Kidney glomerular epithelial cell (primary cell): Measurements from ENCODE around the gene KIAA0825.
"Not testable (repeated sequence)": the region's sequence is repeated elsewhere in the genome, so short reads cannot be mapped to it uniquely, and the experiment has no call there.

Source experiments
- DNase-seq: peaks from one replicate; lab custom pipeline; 2025; lab: John Stamatoyannopoulos, UW

KIAA0825 gene

GRCh38 chr5:94362857-94363256, 255.5 kb downstream of the KIAA0825 start:
- DNase-seq: no peak

- DNase-seq: no peak
Observed at GRCh38 chr5:94361832-94362796, 256.3 kb downstream of the KIAA0825 start.

- DNase-seq: no peak
Observed at GRCh38 chr5:94361161-94361560, 257.2 kb downstream of the KIAA0825 start.

- DNase-seq: no peak
Observed at GRCh38 chr5:94360382-94361130, 257.8 kb downstream of the KIAA0825 start.

- no peak for DNase-seq
Observed at GRCh38 chr5:94359880-94360279, 258.5 kb downstream of the KIAA0825 start.

GRCh38 chr5:94355811-94356210, 262.6 kb downstream of the KIAA0825 start:
- DNase-seq: no peak

- DNase-seq: not testable (repeated sequence)
Observed at GRCh38 chr5:94354837-94355485, 263.4 kb downstream of the KIAA0825 start.

- no peak for DNase-seq
Observed at GRCh38 chr5:94353605-94354004, 264.8 kb downstream of the KIAA0825 start.

- no peak for DNase-seq
Observed at GRCh38 chr5:94347130-94347529, 271.3 kb downstream of the KIAA0825 start.

- DNase-seq: no peak
Observed at GRCh38 chr5:94345257-94345656, 273.1 kb downstream of the KIAA0825 start.

GRCh38 chr5:94337617-94338016, 280.8 kb downstream of the KIAA0825 start:
- DNase-seq: no peak

GRCh38 chr5:94335936-94336335, 282.5 kb downstream of the KIAA0825 start:
- no peak for DNase-seq

- DNase-seq: no peak
Observed at GRCh38 chr5:94329115-94329514, 289.3 kb downstream of the KIAA0825 start.

- DNase-seq: no peak
Observed at GRCh38 chr5:94326586-94326985, 291.8 kb downstream of the KIAA0825 start.

- no peak for DNase-seq
Observed at GRCh38 chr5:94316916-94317838, 301.2 kb downstream of the KIAA0825 start.

- no peak for DNase-seq
Observed at GRCh38 chr5:94314460-94315131, 303.8 kb downstream of the KIAA0825 start.

- DNase-seq: no peak
Observed at GRCh38 chr5:94313696-94314095, 304.7 kb downstream of the KIAA0825 start.

- no peak for DNase-seq
Observed at GRCh38 chr5:94313188-94313587, 305.2 kb downstream of the KIAA0825 start.

GRCh38 chr5:94312298-94312697, 306.1 kb downstream of the KIAA0825 start:
- DNase-seq: no peak

- no peak for DNase-seq
Observed at GRCh38 chr5:94310833-94311232, 307.6 kb downstream of the KIAA0825 start.

GRCh38 chr5:94309141-94309540, 309.3 kb downstream of the KIAA0825 start:
- no peak for DNase-seq
